ENCODE measurements around the gene USP33. TPM values are rescaled to one million over a fixed set of nuclear protein-coding genes. Genes with fewer than 3 reads are reported as not detected.

The USP33 gene
- total and polyA plus RNA-seq, 10 of the 15 experiments (the other 5 are each of a cell fraction or from before 2014, with no cell fraction given): 13.1 to 49.9 (median 32.2) TPM

DNA sequence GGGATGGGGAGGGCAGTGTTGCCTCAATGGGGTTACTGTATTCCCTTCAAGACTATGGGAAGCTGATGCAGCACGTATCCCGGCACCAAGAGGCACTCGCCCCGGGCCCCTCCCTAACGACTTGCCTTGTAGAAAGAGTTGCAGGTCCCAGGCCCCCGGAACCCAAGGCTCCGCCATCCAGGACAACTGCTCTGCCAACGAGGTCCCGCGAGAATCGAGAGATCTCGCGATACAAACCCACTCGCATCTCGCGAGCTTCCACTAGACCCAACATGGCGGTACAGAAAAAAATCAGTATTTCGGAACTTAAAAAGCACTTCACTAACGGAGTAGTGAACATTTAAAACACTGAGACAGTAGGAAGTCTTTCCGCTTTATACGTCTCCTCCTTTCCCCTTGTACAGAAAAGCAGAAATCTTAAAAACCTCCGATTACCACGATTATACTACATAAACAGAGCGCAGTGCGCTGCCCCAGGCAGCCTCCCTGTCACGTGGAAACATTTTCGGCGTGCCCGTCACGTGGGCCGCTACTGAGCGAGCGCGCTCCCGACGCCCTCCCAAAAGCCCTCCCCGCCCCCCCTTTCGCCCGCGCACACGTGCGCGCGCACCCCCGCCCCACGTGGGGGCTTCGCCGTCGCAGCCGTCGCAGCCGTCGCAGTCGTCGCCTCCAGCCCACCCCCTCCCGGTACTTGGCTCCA lies 77.0 kb downstream of the USP33 start, which contains the start of gene ZZZ3 (continued):
- TF ChIP-seq KAT2A (conservative IDR thresholded peaks at IDR 0.05; ENCODE audit: control insufficient read depth, low read depth, low read length): no peak
- no peak for TF ChIP-seq EZH2 (IDR thresholded peaks at IDR 0.05; ENCODE audit: borderline replicate concordance, control insufficient read depth, low read depth, low read length)
- no peak for TF ChIP-seq GABPA (IDR thresholded peaks at IDR 0.05; ENCODE audit: low read depth)
- TF ChIP-seq ZNF274 (IDR thresholded peaks at IDR 0.05; ENCODE audit: insufficient read depth, insufficient read length): no peak
- TF ChIP-seq, protein P1, sequence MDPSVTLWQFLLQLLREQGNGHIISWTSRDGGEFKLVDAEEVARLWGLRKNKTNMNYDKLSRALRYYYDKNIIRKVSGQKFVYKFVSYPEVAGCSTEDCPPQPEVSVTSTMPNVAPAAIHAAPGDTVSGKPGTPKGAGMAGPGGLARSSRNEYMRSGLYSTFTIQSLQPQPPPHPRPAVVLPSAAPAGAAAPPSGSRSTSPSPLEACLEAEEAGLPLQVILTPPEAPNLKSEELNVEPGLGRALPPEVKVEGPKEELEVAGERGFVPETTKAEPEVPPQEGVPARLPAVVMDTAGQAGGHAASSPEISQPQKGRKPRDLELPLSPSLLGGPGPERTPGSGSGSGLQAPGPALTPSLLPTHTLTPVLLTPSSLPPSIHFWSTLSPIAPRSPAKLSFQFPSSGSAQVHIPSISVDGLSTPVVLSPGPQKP (IDR thresholded peaks at IDR 0.05; ENCODE audit: low read depth, low read length): no peak
- 0 out of 2 replicates have a peak, but pooled peaks have one; percentile 8 for TF ChIP-seq SIN3A (IDR thresholded peaks at IDR 0.05; ENCODE audit: low read depth, low read length)
- no peak for TF ChIP-seq EED (IDR thresholded peaks at IDR 0.05; ENCODE audit: low read depth)
- no peak; the same call in 1 of the 2 replicates for TF ChIP-seq RUNX3 (IDR thresholded peaks at IDR 0.05; ENCODE audit: low read length)
- no peak; the same call in 1 of the 2 replicates for TF ChIP-seq TBL1XR1 (IDR thresholded peaks at IDR 0.05; ENCODE audit: low read depth, low read length)
- no peak for TF ChIP-seq CEBPB (IDR thresholded peaks at IDR 0.05; ENCODE audit: borderline replicate concordance in 1 of 2, low read depth in 2 of 2, low read length in 2 of 2)
- TF ChIP-seq NBN (IDR thresholded peaks at IDR 0.05): peak; percentile 85
- no peak for TF ChIP-seq NFYA (IDR thresholded peaks at IDR 0.05; ENCODE audit: borderline replicate concordance, low read depth, low read length)
- no peak for TF ChIP-seq KLF5 (IDR thresholded peaks at IDR 0.05; ENCODE audit: partially characterized antibody)
- TF ChIP-seq, protein P2, sequence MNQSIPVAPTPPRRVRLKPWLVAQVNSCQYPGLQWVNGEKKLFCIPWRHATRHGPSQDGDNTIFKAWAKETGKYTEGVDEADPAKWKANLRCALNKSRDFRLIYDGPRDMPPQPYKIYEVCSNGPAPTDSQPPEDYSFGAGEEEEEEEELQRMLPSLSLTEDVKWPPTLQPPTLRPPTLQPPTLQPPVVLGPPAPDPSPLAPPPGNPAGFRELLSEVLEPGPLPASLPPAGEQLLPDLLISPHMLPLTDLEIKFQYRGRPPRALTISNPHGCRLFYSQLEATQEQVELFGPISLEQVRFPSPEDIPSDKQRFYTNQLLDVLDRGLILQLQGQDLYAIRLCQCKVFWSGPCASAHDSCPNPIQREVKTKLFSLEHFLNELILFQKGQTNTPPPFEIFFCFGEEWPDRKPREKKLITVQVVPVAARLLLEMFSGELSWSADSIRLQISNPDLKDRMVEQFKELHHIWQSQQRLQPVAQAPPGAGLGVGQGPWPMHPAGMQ (IDR thresholded peaks at IDR 0.05; ENCODE audit: borderline replicate concordance): peak; percentile 93
- no peak for TF ChIP-seq SREBF1 (IDR thresholded peaks at IDR 0.05; ENCODE audit: low read length)
- no peak for TF ChIP-seq PAX5 (IDR thresholded peaks at IDR 0.05; ENCODE audit: borderline replicate concordance, low read depth, low read length)
- no peak for TF ChIP-seq ESRRA (IDR thresholded peaks at IDR 0.05; ENCODE audit: low read length)
- no peak for TF ChIP-seq SUZ12 (IDR thresholded peaks at IDR 0.05; ENCODE audit: unreplicated experiment)
- no peak for TF ChIP-seq SREBF2 (IDR thresholded peaks at IDR 0.05; ENCODE audit: low read length)
- TF ChIP-seq SRF (IDR thresholded peaks at IDR 0.05; ENCODE audit: low read depth in 2 of 2, low read length in 2 of 2): no peak
- TF ChIP-seq NFIC (IDR thresholded peaks at IDR 0.05; ENCODE audit: low read depth, low read length): peak; percentile 76
- TF ChIP-seq ZSCAN29 (IDR thresholded peaks at IDR 0.05): no peak
- no peak for TF ChIP-seq HDGF (IDR thresholded peaks at IDR 0.05)
- TF ChIP-seq, protein P3, sequence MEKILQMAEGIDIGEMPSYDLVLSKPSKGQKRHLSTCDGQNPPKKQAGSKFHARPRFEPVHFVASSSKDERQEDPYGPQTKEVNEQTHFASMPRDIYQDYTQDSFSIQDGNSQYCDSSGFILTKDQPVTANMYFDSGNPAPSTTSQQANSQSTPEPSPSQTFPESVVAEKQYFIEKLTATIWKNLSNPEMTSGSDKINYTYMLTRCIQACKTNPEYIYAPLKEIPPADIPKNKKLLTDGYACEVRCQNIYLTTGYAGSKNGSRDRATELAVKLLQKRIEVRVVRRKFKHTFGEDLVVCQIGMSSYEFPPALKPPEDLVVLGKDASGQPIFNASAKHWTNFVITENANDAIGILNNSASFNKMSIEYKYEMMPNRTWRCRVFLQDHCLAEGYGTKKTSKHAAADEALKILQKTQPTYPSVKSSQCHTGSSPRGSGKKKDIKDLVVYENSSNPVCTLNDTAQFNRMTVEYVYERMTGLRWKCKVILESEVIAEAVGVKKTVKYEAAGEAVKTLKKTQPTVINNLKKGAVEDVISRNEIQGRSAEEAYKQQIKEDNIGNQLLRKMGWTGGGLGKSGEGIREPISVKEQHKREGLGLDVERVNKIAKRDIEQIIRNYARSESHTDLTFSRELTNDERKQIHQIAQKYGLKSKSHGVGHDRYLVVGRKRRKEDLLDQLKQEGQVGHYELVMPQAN (conservative IDR thresholded peaks at IDR 0.05): peak; percentile 67; the same call in 1 of the 2 replicates
- TF ChIP-seq CREM (IDR thresholded peaks at IDR 0.05; ENCODE audit: low read depth): 0 out of 2 replicates have a peak, but pooled peaks have one; percentile 14
- TF ChIP-seq RELA (IDR thresholded peaks at IDR 0.05; ENCODE audit: borderline replicate concordance, partially characterized antibody): peak; percentile 39
- TF ChIP-seq, protein P4, sequence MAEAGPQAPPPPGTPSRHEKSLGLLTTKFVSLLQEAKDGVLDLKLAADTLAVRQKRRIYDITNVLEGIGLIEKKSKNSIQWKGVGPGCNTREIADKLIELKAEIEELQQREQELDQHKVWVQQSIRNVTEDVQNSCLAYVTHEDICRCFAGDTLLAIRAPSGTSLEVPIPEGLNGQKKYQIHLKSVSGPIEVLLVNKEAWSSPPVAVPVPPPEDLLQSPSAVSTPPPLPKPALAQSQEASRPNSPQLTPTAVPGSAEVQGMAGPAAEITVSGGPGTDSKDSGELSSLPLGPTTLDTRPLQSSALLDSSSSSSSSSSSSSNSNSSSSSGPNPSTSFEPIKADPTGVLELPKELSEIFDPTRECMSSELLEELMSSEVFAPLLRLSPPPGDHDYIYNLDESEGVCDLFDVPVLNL (IDR thresholded peaks at IDR 0.05; ENCODE audit: low read depth, low read length): no peak
- TF ChIP-seq FOXM1 (IDR thresholded peaks at IDR 0.05; ENCODE audit: low read depth, low read length): 0 out of 2 replicates have a peak, but pooled peaks have one; percentile 62

All from GM12878 (cell line).